GM12865 (cell line): Measurements from ENCODE around the gene TAS2R41.

Experiments
- DNase-seq: peaks from one replicate; pipeline ENCODE4 v3.0.0; 2010; ENCODE audit warnings: low read depth
- H3K4me3 ChIP-seq: 2 replicates; pipeline ENCODE4 v1.5.1; 2011; ENCODE audit warnings: mild to moderate bottlenecking, low read depth, low read length, control low read depth
- CTCF ChIP-seq: IDR thresholded peaks from 2 replicates; pipeline ENCODE4 v1.5.1; 2011; ENCODE audit warnings: low read length, control low read depth, low read depth, inconsistent platforms; ENCODE audit not compliant: insufficient read depth; ENCODE audit errors: missing control alignments

The TAS2R41 gene

GRCh38 chr7:143477501-143478150 lies at the start of gene TAS2R41:
TAS2R41 (plus strand) TSS chr7:143477873; CDS start chr7:143477873, 0 bp downstream.
- DNase-seq: no peak
- no peak within 1 kb of the TSS for H3K4me3 ChIP-seq
- TF ChIP-seq CTCF: no peak

GRCh38 chr7:143429770-143430698 lies 47.6 kb upstream of the TAS2R41 start:
- no peak for DNase-seq
- no peak for TF ChIP-seq CTCF
- H3K4me3 ChIP-seq: no peak overlapping the region

- H3K4me3 ChIP-seq: no peak overlapping the region
- TF ChIP-seq CTCF: no peak
- DNase-seq: no peak
These were observed 46.6 kb upstream of the TAS2R41 start for GRCh38 chr7:143431109-143431508.

- H3K4me3 ChIP-seq: no peak overlapping the region
- TF ChIP-seq CTCF: no peak
- DNase-seq: no peak
These were observed 43.9 kb upstream of the TAS2R41 start for GRCh38 chr7:143433759-143434158.

GRCh38 chr7:143434660-143435059 lies 43.0 kb upstream of the TAS2R41 start:
- H3K4me3 ChIP-seq: no peak overlapping the region
- no peak for TF ChIP-seq CTCF
- DNase-seq: no peak

GRCh38 chr7:143435266-143435665 lies 42.4 kb upstream of the TAS2R41 start:
- DNase-seq: no peak
- TF ChIP-seq CTCF: no peak

More at GRCh38 chr7:143435266-143435665, 42.4 kb upstream of the TAS2R41 start:
- no peak overlapping the region for H3K4me3 ChIP-seq
